Fibroblast of mammary gland (primary cell): ENCODE data around the gene TNFRSF21.
"Not testable (repeated sequence)": the region's sequence is repeated elsewhere in the genome, so short reads cannot be mapped to it uniquely, and the experiment has no call there.

Experiments used
- DNase-seq: peaks from one replicate; pipeline ENCODE4 v3.0.0-alpha.2; 2010; ENCODE audit warnings: low read depth
- H3K4me3 ChIP-seq: 2 replicates; pipeline ENCODE4 v1.5.1; 2011; ENCODE audit warnings: low read depth, mild to moderate bottlenecking, low read length, moderate library complexity; ENCODE audit not compliant: control insufficient read depth
- TF ChIP-seq, protein P1 (sequence below): conservative IDR thresholded peaks from 2 replicates; pipeline ENCODE4 v1.5.1; 2011; ENCODE audit warnings: low read depth, low read length, inconsistent platforms; ENCODE audit not compliant: control insufficient read depth, insufficient read depth

TNFRSF21 gene

GRCh38 chr6:47342824-47343223 is 33.1 kb upstream of the TNFRSF21 start:
- TF ChIP-seq, protein P1, sequence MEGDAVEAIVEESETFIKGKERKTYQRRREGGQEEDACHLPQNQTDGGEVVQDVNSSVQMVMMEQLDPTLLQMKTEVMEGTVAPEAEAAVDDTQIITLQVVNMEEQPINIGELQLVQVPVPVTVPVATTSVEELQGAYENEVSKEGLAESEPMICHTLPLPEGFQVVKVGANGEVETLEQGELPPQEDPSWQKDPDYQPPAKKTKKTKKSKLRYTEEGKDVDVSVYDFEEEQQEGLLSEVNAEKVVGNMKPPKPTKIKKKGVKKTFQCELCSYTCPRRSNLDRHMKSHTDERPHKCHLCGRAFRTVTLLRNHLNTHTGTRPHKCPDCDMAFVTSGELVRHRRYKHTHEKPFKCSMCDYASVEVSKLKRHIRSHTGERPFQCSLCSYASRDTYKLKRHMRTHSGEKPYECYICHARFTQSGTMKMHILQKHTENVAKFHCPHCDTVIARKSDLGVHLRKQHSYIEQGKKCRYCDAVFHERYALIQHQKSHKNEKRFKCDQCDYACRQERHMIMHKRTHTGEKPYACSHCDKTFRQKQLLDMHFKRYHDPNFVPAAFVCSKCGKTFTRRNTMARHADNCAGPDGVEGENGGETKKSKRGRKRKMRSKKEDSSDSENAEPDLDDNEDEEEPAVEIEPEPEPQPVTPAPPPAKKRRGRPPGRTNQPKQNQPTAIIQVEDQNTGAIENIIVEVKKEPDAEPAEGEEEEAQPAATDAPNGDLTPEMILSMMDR = no peak
- no peak for DNase-seq
- no peak overlapping the region for H3K4me3 ChIP-seq

GRCh38 chr6:47337519-47337918 is 27.8 kb upstream of the TNFRSF21 start:
- TF ChIP-seq, protein P1 = no peak
- H3K4me3 ChIP-seq = no peak overlapping the region
- no peak for DNase-seq

DNA sequence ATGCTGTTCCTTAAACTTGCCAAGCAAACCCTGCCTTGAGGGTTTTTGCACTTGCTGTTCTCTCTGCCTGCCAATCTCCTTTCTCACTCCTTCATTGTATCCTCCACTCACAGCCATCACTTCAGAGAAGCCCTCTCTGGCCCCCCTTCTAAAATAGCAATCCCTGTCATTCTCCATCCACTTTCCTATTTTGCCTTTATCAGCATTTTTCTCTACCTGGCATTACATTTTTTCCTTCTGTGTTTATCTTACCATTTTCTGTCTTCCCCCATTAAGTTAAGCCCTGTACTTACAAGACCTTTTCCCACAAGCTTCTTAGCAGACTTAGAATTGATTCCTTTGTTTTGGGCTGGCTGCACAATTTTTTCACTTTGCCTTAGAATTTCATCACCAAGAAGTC is 26.6 kb upstream of the TNFRSF21 start:
- TF ChIP-seq, protein P1 = no peak
- DNase-seq = no peak
- no peak overlapping the region for H3K4me3 ChIP-seq

DNA sequence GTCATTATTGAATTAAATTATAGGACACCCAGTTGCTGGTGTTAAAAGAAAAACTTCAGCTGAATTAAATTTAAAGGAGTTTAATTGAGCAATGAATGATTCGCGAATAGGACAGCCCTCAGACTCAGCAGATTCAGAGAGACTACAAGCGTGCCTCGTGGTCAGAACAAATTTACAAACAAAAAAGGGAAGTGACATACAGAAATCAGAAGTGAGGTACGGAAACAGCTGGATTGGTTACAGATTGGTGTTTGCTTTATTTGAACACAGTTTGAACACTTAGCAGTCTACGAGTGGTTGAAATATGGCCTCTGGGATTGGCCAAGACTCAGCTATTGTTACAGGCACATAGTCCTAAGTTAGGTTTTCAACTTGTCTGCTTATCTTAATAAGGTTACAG is 25.8 kb upstream of the TNFRSF21 start:
- no peak overlapping the region for H3K4me3 ChIP-seq
- TF ChIP-seq, protein P1 = no peak
- DNase-seq = no peak

GRCh38 chr6:47334334-47334733 is 24.6 kb upstream of the TNFRSF21 start:
- peak; percentile 11 for DNase-seq
- no peak overlapping the region for H3K4me3 ChIP-seq
- TF ChIP-seq, protein P1 = no peak

DNA sequence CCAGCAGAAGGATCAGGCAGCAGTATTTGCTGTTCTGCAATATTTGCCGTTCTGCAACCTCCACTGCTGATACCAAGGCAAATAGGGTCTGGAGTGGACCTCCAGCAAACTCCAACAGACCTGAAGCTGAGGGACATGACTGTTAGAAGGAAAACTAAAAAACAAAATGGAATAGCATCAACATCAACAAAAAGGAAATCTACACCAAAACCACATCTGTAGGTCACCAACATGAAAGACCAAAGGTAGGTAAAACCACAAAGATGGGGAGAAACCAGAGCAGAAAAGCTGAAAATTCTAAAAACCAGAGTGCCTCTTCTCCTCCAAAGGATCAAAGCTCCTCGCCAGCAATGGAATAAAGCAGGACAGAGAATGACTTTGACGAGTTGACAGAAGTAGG is 18.9 kb upstream of the TNFRSF21 start:
- DNase-seq, H3K4me3 ChIP-seq: not testable (repeated sequence)

DNA sequence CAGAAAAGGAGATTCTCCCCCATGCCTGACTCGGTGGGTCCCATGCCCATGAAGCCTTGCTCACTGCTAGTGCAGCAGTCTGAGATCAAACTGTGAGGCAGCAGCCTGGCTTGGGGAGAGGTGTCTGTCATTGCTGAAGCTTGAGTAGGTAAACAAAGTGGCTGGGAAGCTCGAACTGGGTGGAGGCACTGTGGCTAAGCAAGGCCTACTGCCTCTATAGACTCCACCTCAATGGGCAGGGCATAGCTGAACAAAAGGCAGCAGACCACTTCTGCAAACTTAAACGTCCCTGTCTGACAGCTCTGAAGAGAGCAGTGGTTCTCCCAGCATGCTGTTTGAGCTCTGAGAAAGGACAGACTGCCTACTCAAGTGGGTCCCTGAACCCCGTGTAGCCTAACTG is 18.4 kb upstream of the TNFRSF21 start:
- not testable (repeated sequence) for DNase-seq

DNA sequence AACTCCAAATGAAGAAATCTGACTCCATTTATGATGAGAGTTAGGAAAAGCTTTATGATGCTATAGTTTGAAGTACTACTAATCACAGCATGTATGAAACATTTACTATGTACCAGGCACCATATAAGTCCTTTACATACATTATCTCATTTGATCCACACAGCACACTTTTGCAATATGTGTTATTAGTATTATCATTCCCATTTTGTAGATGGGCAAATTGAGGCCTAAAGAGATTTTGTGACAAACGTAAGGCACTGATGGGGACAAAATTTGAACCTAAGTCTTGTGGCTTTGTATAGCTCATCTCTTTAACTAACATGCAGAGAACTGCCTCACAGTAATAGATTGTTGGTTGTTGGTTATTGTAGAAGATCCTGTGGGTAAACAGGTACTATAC is 14.2 kb upstream of the TNFRSF21 start:
- H3K4me3 ChIP-seq = no peak overlapping the region
- DNase-seq = no peak
- TF ChIP-seq, protein P1 = no peak

More for the DNA sequence above, 18.4 kb upstream of the TNFRSF21 start:
- H3K4me3 ChIP-seq = not testable (repeated sequence)
